Fibroblast of villous mesenchyme (primary cell): ENCODE results near the gene CAMK1G. TPM values are rescaled to one million over a fixed set of nuclear protein-coding genes. Genes with fewer than 3 reads are reported as not detected.

ENCODE experiments used
- DNase-seq: peaks from one replicate; pipeline ENCODE4 v3.0.0-alpha.2; 2010; ENCODE audit warnings: low read depth
- H3K4me3 ChIP-seq: 2 replicates; pipeline ENCODE4 v1.5.1; 2011; ENCODE audit warnings: low read depth, mild to moderate bottlenecking, low read length
- total RNA-seq: library from RNA; depleted of rRNA; stranded (reverse); fragments of >200 nt; gene quantifications from 2 replicates; pipeline ENCODE4 v1.2.3, GENCODE V29; 2012
- TF ChIP-seq, protein P1 (sequence below): IDR thresholded peaks from 2 replicates; pipeline ENCODE4 v1.5.1; 2012; ENCODE audit warnings: low read depth, mild to moderate bottlenecking, low read length; ENCODE audit not compliant: insufficient read depth

The CAMK1G gene
- total RNA-seq, 1 donor = 9.1 TPM

GRCh38 chr1:209657140-209657879, 73.8 kb downstream of the CAMK1G start:
- TF ChIP-seq, protein P1, sequence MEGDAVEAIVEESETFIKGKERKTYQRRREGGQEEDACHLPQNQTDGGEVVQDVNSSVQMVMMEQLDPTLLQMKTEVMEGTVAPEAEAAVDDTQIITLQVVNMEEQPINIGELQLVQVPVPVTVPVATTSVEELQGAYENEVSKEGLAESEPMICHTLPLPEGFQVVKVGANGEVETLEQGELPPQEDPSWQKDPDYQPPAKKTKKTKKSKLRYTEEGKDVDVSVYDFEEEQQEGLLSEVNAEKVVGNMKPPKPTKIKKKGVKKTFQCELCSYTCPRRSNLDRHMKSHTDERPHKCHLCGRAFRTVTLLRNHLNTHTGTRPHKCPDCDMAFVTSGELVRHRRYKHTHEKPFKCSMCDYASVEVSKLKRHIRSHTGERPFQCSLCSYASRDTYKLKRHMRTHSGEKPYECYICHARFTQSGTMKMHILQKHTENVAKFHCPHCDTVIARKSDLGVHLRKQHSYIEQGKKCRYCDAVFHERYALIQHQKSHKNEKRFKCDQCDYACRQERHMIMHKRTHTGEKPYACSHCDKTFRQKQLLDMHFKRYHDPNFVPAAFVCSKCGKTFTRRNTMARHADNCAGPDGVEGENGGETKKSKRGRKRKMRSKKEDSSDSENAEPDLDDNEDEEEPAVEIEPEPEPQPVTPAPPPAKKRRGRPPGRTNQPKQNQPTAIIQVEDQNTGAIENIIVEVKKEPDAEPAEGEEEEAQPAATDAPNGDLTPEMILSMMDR = no peak
- H3K4me3 ChIP-seq = no peak overlapping the region
- no peak for DNase-seq

DNA sequence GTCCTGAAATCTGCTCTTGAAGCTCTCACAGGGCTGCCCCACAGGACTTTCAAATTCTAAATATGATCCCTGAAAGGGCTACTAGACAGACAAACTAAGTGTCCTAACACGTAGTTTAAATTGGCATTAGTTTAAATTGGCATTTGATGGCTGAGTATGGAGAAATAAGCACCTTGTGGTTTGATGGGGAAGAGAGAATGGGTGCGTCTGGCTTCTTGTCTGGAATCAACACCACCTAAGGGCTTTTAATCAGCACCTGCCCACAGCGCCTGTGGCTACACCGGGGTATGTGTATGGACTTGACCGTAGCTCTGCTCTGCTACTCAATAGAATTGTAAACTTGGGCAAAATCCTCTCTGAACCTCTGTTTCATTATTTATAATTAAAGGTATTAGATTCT, 74.4 kb downstream of the CAMK1G start:
- TF ChIP-seq, protein P1 = no peak
- H3K4me3 ChIP-seq = no peak overlapping the region

DNA sequence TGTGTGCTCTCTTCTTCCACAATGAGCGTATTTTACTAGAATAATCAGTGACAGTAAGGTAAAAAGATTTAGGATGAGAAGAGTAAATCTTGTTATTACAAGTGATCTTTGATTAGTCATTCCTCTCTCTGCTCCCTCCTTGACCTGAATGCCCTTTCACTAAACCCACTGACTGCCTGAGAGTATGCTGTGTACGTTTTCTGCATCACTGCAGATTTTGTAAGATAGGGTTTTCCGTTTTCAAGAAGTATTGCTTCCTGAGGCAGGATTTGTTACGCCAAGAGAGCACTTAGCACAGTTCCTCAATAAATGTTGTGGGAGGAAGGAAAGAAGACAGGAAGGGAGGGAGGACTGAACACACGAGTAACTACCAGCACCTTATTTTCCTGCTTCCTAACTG, 76.4 kb downstream of the CAMK1G start:
- DNase-seq = peak; percentile 70
- TF ChIP-seq, protein P1 = no peak
- no peak overlapping the region for H3K4me3 ChIP-seq

More for the DNA sequence above, 74.4 kb downstream of the CAMK1G start:
- no peak for DNase-seq

- TF ChIP-seq, protein P1 = no peak
- DNase-seq = peak; percentile 77
Measured at GRCh38 chr1:209661071-209661470, 77.6 kb downstream of the CAMK1G start.

DNA sequence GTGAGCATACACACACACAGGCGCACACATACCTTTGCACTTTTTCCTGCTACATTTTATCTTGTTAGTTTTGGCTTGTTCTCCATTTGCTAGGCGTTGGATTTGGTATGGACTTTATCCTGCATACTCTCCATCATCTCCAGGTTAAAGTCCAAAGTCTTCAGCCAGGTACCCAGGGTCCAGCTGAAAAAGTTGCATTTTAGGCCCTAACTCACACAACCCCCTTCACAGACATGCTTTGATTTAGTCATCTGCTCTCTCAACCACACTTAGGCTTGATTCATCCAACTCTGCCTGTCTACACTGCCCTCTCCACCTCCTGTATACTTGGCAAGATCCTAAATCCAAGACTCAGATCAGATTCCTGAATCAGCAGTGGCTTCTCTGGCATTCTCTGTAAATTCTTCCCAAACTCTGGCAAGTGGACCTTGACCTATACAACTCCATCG, 79.4 kb downstream of the CAMK1G start:
- TF ChIP-seq, protein P1 = no peak
- DNase-seq = no peak
- H3K4me3 ChIP-seq = no peak overlapping the region

More at GRCh38 chr1:209661071-209661470, 77.6 kb downstream of the CAMK1G start:
- no peak overlapping the region for H3K4me3 ChIP-seq

Other genes starting within 250 kb of the CAMK1G start
- gene LAMB3, start 68.7 kb downstream of the CAMK1G start, total RNA-seq = 3.9 and 14.2 TPM in 2 replicates
- 4.8 and 52.2 TPM in 2 replicates for gene G0S2, start 91.7 kb downstream of the CAMK1G start, total RNA-seq
- 1.9 and 21.6 TPM in 2 replicates for gene HSD11B1, start 121.1 kb downstream of the CAMK1G start, total RNA-seq
- gene TRAF3IP3, start 172.3 kb downstream of the CAMK1G start, total RNA-seq = not detected in 2 replicates
- gene C1orf74, start 200.8 kb downstream of the CAMK1G start, total RNA-seq = 3.0 and 3.5 TPM in 2 replicates
- gene IRF6, start 222.4 kb downstream of the CAMK1G start, total RNA-seq = under 0.01 and 0.32 TPM in 2 replicates
- 10.6 and 12.1 TPM in 2 replicates for gene UTP25, start 244.3 kb downstream of the CAMK1G start, total RNA-seq